GM21723 (cell line): Measurements from ENCODE around the gene FGF1.
"Not testable (repeated sequence)": the region's sequence is repeated elsewhere in the genome, so short reads cannot be mapped to it uniquely, and the experiment has no call there.

Experiments used
- ATAC-seq: cut with Tn5 transposase; IDR thresholded peaks from one replicate; pipeline ENCODE4 v1.9.1; 2021; ENCODE audit warnings: mild to moderate bottlenecking, moderate library complexity; ENCODE audit not compliant: unreplicated experiment

Gene FGF1

DNA sequence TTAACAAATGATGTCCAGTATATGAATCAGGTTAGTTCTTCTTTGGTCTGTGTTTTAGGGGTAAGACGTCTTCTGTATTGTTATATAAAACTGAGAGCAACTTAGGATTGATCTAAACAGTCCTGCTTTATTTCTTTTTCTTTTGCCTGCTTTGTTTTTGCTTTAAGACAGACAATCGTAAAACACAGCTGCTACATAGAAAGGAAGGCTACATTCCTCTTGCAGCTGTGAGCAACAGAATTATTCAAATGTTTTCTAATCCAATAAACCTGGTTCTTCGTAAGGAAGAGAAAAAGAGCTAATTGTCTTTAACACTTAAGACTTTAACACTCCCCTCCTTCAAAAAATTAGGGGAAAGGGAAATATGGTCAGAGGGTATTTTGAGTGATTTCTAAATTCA, 14.6 kb downstream of the FGF1 start:
- ATAC-seq = no peak

DNA sequence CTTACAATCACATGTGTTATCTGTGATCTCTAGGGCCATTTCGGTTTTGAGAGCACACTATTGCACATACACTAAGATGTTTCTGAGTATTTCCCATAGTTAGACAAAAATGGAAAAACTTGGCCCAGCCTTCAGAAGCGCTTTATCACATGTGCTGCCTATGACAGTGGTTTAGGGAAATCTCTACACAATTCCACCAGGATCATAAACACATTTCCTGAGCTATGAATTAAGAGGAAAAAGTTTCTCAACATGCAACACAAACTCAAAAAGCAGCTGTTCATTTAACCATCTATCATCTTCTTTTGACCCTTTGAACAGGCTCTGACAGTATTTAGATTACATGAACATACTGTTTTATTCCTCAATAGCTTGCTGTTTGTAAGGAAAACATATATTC, 15.1 kb downstream of the FGF1 start:
- no peak for ATAC-seq

DNA sequence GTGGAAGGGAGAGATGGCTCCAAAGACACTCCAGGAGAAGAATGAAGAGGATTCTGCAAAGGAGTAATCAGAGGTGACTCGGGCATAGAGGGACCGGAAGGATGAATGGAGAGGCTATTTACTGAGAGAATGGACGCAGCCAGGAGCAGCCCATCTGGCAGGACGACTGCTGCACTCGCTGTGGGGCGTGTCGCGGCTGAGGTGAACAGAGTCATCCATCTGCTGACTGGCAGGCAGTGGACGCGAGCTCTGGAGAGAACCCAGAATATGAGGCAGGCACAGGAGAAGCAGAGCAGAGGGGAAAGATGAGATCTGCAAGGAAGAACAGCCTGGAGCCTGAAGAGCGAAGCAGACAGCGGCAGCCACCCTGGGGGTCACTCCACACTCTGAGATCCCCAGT, 16.4 kb downstream of the FGF1 start:
- no peak for ATAC-seq

DNA sequence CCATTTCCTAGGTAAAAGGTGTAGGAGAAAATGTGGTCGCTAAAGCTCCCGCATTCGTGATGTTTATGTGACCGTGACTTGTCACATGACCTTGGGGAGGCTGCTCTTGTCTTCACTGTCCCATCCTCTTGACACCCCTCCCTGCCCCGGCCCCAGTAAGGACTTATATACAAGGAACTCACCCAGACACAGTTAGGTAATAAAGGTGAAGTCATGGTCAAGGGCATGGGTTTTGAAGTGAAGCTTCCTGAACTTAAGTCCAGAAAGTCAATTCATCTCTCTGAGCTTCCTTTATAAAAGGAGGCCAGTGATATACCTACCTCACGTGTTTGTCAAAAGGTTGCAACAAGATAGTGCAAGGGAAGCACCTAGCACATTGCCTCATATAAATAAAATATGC, 17.6 kb downstream of the FGF1 start:
- no peak for ATAC-seq

DNA sequence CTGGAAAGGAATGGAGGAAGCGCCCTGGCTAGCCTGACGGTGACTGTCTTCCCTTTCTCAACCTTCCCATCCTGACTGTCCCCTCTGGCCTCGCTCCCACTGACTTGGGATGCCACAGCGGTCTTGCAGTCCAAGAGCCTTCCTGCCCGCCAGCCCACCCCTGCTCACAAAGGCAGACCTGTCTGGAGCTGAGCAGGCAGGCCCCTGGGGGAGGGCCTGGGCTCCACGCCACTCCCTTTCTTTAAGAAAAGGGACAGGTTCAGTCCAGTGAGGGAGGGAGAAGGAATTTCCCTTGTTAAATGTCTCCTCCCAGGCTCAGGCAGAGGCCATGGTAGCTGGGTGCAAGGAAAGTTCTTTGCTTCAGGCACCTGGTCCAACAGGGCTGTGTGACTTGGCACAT, 18.1 kb downstream of the FGF1 start:
- ATAC-seq = no peak

DNA sequence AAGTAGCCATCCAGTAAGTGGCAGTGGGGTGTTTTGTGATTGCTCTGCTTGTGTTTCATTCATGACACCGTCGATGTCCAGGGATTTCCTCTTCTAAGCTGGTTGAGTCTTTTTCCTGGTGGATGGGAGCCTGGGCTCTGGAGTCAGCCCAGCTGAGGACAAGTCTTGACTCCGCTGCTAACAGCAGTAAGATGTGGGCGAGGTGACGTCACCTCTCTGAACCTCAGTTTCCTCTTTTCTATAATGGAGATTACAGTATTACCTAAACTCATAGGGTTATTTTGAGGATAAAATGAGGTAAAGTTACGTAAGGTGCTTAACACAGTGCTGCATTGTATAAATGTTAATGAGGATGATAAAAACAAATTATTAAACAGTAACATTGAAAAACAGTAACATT, 21.3 kb downstream of the FGF1 start:
- no peak for ATAC-seq

DNA sequence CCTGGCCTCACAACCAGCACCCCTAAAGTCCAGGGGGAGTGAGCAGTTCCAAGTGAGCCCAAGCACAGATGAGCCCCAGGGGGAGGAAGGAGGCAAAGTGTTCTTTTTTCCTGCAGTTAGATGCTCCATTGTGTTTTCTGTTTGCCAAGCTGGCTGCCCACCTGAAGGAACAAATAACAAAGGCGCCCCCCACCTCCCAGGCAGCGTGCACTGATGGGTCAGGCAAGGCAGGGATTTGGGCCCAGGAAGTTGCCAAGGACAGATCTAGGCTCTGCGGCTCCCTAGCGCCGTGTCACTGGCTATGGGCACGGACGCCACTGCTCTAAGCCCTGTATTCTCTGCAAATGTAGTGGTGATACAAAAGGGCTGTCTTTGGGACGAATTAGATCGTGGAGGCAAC, 21.8 kb downstream of the FGF1 start:
- ATAC-seq = no peak

DNA sequence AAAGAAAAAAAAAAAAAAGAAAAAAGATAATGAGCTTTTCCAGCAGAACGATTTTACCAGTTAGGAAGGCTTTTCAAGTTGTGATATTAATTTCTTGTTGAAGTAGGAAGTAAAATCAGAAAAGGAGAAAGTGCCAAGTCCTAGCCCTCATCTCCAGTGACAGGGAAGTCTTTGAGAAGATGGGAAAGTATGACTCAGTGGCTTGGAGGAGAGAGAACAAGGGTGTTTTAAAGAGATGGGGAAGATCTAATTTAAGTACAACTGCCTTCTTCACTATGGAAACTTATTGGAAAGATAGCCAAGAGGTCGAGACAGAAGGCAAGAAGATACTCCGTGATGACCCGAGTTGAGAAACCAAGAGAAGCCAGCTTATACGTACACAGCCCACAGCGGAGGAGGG, 22.6 kb downstream of the FGF1 start:
- ATAC-seq = no peak

DNA sequence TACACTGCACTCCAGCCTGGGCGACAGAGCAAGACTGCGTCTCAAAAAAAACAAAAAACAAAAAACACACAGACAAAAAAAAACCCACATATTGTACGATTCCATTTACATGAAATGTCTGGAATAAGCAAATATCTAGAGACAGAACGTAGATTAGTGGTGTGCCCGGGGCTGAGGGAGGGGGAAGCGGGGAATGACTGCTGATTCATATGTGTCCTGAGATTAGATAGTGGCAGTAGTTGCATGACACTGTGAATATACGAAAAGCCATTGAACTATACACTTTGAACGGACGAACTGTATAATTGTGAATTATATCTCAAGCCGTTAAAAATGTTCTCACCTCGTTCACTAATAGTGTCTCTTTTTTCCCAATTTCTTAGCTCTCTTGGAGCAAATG, 23.9 kb downstream of the FGF1 start:
- no peak for ATAC-seq

DNA sequence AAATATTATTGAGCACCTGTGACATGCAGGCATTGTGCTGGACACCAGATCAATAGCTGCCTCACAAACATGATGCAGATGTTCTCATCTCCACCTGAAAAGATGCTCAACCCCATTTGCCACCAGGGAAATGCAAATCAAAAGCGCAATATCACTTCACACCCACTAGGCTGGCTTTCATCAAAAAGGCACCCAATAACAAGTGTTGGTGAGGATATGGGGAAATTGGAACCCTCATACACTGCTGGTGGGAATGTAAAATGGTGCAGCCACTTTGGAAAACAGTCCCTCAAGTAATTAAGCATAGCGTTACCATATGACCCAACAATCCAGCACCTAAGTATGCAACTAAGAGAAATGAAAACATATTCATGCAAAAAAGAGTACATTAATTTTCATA, 24.7 kb downstream of the FGF1 start:
- no peak for ATAC-seq

DNA sequence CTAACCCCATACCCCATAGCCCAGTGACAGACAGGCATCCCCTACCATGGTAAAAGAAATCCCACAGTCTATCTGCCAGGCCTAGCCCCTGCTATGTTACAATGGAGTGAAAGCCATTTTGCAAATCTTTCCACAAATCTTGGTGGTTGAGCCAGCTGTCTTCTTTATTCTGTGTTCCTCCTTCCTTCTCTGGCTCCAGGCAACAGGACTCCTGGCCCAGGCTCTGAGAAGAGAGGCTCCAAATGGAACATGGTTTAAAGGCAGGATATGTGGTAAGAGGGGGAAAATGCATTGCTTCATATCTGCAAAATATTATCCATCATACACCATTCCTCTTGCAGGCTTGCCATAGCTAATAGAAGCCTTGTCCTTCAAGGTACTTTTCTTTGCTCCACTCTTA, 25.2 kb downstream of the FGF1 start:
- ATAC-seq = no peak

DNA sequence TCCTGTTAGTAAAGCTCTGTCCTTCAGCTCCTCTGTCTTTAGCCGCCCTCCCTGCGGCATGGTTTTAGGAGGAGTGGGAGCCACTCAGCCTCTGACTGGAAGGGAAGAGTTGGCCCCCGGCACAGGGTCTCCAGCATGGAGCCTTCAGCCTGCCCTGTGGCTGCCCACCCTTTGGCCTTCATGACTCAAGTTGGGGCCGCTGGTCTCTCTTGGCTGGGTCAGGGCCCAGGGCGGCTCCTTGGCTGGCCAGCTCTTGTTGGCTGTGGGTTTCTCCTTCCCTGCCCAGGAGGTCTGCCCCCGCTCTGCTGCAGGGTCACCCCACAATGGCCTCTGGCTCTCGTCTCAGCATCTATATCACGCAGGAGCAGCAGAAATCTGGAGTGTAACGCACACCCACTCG, 25.7 kb downstream of the FGF1 start:
- ATAC-seq = no peak

DNA sequence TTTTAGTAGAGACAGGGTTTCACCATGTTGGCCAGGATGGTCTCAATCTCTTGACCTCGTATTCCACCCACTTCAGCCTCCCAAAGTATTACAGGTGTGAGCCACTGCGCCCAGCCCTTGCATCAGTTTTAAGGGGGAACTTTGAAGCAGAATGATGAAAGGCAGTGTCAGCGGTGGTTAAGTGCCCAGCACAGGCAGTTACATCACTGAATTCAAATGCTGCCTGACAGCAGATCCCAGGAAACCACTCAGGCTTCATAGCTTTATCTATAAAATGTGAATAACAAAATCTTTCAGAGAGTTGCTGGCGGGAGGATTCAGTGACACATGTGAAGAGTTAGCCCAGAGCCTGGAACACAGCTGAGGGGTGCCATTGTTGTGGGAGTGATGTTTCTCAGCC, 26.5 kb downstream of the FGF1 start:
- no peak for ATAC-seq

DNA sequence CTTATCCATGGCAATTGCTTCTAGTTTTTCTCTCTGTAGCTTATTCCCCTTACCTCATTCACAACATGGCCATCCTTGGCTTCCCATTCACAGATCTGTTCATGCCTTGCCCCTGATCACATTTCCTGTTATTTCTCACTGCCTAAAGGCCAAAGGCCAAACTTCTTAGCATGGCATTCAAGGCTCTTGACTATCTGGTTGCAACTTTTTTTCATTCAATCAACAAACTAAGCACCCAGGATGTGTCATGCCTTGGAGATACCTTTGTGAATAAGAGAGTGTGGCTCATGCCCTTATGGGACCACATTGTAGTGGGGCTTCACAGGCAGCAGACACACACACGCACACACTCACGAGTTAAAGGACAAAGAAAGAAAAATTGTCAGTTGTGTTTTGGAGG, 27.6 kb downstream of the FGF1 start:
- ATAC-seq = no peak

DNA sequence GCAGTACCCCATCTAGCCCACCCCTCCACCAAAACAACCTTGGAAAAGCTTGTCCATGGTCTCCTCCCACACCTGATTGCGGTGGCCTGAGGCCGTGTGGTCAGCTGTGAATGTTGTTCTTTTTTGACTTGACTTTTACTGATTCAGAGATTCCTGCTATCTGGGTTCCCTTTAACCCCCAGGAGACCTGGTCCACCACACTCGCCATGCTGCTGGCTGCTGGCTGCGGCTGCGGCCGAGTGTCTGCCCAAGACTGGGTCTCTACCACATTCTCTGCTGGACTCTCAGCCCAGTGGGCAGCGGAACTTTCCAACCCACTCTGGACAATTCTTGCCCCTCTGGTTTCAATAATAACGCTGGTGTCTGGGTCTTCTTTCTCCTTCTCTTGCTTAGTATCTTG, 28.4 kb downstream of the FGF1 start:
- no peak for ATAC-seq

DNA sequence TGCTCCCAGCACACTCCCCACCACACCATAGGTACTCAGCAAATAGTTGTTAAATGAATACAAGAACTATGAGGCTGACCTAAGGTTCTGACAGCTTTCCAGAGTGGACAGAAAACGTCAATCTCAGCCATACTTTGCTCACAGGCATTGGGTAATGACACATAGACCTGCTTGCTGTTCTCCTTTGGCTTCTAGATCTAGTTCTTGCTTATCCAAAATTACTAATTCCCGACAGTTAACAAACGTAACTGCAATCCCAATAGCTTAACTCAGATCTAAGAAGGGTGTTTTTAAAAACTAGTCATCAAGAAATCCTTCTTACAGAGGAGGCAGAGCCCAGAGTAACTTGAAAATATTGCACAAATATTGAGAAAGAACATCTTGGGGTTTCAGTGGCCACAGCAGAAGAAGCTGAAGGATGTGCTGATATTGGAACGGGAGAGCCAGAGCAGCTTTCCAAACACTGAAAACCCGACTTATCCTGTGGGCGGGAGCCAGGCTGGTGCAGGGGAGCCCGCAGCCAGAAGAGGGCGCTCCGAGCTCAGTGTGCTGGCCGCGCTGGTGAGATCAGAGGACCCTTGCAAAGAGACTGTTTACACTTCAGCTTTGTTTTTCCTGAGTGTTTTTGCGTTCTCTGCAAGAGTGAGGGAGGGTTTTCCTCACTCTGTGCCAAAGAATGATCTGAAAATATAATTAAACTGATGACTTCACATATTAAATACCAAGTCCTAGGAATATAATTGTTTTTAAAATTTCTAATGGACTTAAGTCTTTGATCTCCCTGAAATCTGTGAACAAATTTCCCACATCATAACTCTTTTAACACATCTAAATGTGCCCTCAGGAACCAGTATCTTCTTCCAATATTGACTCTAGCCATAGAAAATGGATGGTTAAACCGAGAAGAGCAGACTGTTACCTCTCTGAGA, 30.3 kb downstream of the FGF1 start:
- ATAC-seq = peak; percentile 78

DNA sequence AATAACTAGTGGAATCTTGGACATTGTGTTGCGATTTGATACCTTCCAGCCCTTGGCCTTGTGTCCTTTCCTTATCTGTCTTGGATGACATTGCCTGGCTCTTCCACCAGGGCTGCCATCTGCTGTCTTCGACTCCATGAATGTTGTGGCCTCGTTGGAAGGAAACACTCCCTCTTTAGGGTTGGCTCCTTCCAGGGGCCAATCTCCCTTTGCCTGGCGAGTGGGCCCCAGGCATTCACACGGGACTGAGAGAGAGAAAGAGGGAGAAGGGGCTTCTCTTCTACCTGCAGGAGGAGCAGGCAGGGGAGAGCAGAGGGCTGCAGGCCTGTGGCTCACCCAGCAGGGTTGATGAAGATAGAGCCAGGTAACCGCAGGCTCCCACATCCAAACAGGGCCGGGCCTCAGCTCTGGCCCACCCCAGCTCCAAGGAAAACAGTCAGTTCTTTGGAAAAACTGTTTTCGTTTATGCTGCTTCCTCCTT, 31.3 kb downstream of the FGF1 start:
- ATAC-seq = no peak

DNA sequence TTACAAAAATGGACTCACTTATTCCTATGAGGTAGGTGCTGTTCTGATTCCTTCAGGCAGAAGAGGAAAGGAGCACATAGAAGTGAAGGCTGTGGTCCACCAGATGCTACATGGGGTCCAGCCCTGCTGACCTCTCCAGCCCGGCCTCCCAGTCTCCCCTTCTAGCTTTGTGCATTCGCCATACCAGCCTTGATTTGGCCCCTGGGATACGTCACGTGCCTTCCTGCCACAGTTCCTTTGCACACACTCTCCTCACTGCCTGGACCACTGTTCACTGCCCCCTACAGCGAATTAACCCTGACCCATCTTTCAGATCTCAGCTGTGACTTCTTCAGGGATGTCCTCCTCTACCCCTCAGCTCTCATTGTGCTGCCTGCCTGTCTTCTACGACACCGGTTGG, 32.6 kb downstream of the FGF1 start:
- no peak for ATAC-seq

DNA sequence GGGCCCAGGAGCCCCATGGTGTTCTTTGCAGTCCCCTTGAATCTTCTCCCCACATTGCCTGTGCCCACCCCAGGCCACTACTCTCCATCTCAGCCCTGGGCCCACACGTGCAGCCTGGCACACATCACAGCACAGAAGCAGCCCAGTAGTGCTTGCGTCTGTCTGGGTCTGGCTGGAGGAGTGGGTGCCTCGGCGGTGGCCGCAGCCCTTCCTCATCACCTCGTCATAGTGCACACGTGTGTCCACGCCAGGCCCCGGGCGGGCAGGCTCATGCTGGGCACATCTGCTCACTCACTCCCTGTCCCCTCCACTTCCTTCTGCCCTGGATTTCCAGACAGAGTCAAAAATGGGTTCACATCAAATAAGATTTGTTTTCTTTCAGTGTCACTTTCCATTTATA, 33.3 kb downstream of the FGF1 start:
- ATAC-seq = no peak

DNA sequence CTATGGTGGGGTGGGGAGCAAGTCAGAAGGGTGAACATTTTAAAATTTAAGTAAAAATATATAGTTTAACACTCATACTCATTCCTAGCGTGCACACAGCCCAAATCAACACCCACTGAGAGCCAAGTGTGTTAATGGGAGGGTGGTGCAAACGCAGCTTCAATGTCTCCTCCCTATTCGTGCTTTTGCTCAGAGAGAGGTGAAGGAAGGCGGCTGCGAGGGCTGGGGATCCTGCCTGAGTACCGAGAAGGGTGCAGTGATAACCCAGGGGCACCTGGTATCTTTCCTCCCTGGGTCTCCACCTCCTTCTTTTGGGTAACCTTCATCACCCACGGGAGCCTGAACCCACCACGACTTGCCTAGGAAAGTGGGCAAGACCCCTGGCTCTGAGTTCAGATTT, 35.0 kb downstream of the FGF1 start:
- no peak for ATAC-seq

DNA sequence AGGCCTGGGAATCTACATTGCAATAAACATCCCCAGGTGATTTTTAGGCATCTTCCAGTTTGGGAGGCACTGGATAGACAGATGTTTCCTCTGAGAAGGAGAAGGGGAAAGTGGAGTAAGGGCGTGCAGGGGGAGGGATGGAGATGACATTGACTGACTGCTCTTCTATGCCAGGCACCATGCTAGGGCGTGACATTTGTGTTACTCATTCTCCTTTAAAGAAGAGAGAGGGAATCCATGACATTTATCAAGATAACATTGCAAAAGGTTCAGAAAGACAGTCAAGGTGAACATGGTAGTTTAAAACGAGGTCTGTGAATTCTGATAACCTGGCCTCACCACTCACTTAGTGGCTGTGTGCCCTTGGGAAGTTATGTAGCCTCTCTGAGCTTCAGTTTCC, 35.8 kb downstream of the FGF1 start:
- no peak for ATAC-seq

DNA sequence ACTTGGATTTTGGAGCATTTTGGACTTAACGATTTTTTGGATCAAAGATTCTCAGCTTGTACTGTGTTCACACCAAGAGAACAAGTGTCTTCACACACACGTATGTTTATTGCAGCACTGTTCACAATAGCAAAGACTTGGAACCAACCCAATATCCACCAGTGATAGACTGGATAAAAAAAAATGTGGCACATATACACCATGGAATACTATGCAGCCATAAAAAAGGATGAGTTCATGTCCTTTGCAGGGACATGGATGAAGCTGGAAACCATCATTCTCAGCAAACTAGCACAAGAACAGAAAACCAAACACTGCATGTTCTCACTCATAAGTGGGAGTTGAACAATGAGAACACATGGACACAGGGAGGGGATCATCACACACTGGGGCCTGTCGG, 37.8 kb downstream of the FGF1 start:
- ATAC-seq = not testable (repeated sequence)

DNA sequence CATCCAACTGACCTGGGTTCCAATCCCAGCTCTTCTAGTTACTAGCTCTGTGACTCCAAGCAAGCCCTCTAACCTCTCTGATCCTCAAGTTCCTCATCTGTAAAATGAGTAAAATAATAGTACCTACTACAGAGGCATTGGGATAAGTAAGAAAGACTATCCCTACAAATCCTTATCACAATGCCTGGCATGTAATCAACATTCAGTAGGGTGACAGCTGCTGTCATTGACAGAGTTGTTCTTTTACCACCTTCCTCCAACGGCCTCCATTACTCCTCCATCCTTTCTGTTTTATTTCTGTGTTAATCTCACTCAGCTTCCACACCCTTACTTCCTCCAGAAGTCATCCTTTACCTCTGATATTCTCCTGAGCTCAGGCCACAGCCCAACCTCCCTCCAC, 40.4 kb downstream of the FGF1 start:
- ATAC-seq = no peak
